CD4-positive, alpha-beta T cell treated with Interleukin-4 for 1 hour (primary cell): ENCODE data around the gene LHFPL2.
A peak's percentile ranks its signal among the peaks of the same experiment; 100 is the strongest.

Source experiments
- DNase-seq, 2 donors: peaks; one replicate each; pipeline ENCODE4 v3.0.0-alpha.2; 2020 to 2022

LHFPL2 gene

GRCh38 chr5:78515670-78516069, 132.9 kb downstream of the LHFPL2 start:
- no peak for DNase-seq

GRCh38 chr5:78514427-78515330, 133.9 kb downstream of the LHFPL2 start:
- DNase-seq = no peak

- DNase-seq = no peak
Measured at GRCh38 chr5:78513441-78513840, 135.1 kb downstream of the LHFPL2 start.

GRCh38 chr5:78512435-78512834, 136.1 kb downstream of the LHFPL2 start:
- DNase-seq = no peak

- DNase-seq = peak in 1 of 2 donors; percentile 26
Measured at GRCh38 chr5:78511121-78511906, 137.3 kb downstream of the LHFPL2 start.

GRCh38 chr5:78509884-78510769, 138.4 kb downstream of the LHFPL2 start:
- peak; percentile 16 to 42 for DNase-seq

GRCh38 chr5:78509145-78509865, 139.3 kb downstream of the LHFPL2 start:
- DNase-seq = no peak

GRCh38 chr5:78508186-78508765, 140.3 kb downstream of the LHFPL2 start:
- DNase-seq = no peak

GRCh38 chr5:78507531-78507930, 141.0 kb downstream of the LHFPL2 start:
- no peak for DNase-seq

GRCh38 chr5:78506261-78507024, 142.1 kb downstream of the LHFPL2 start:
- no peak for DNase-seq

GRCh38 chr5:78505860-78506259, 142.7 kb downstream of the LHFPL2 start:
- no peak for DNase-seq

- no peak for DNase-seq
Measured at GRCh38 chr5:78504704-78505677, 143.6 kb downstream of the LHFPL2 start.

GRCh38 chr5:78503958-78504653, 144.5 kb downstream of the LHFPL2 start:
- DNase-seq = no peak

- no peak for DNase-seq
Measured at GRCh38 chr5:78501411-78502352, 146.9 kb downstream of the LHFPL2 start.

- no peak for DNase-seq
Measured at GRCh38 chr5:78500871-78501270, 147.7 kb downstream of the LHFPL2 start.

GRCh38 chr5:78500028-78500427, 148.5 kb downstream of the LHFPL2 start:
- no peak for DNase-seq

- no peak for DNase-seq
Measured at GRCh38 chr5:78499485-78499884, 149.1 kb downstream of the LHFPL2 start.
